Activated naive CD8-positive, alpha-beta T cell (primary cell): Measurements from ENCODE around the gene ZC3HAV1L.
"Not testable (repeated sequence)": the region's sequence is repeated elsewhere in the genome, so short reads cannot be mapped to it uniquely, and the experiment has no call there.

Experiments used
- H3K27ac Mint-ChIP-seq: one replicate; pipeline ENCODE4 v1.8.0; 2021; ENCODE audit warnings: mixed read lengths
- H3K27me3 Mint-ChIP-seq: one replicate; pipeline ENCODE4 v1.8.0; 2021; ENCODE audit warnings: mixed read lengths
- H3K36me3 Mint-ChIP-seq: one replicate; pipeline ENCODE4 v1.8.0; 2021; ENCODE audit warnings: mixed read lengths
- H3K4me1 Mint-ChIP-seq: one replicate; pipeline ENCODE4 v1.8.0; 2021; ENCODE audit warnings: low read depth, mixed read lengths
- H3K4me3 Mint-ChIP-seq: one replicate; pipeline ENCODE4 v1.8.0; 2021; ENCODE audit warnings: mild to moderate bottlenecking, mixed read lengths
- H3K9me3 Mint-ChIP-seq: one replicate; pipeline ENCODE4 v1.8.0; 2021; ENCODE audit warnings: low read depth, mixed read lengths

The ZC3HAV1L gene

DNA sequence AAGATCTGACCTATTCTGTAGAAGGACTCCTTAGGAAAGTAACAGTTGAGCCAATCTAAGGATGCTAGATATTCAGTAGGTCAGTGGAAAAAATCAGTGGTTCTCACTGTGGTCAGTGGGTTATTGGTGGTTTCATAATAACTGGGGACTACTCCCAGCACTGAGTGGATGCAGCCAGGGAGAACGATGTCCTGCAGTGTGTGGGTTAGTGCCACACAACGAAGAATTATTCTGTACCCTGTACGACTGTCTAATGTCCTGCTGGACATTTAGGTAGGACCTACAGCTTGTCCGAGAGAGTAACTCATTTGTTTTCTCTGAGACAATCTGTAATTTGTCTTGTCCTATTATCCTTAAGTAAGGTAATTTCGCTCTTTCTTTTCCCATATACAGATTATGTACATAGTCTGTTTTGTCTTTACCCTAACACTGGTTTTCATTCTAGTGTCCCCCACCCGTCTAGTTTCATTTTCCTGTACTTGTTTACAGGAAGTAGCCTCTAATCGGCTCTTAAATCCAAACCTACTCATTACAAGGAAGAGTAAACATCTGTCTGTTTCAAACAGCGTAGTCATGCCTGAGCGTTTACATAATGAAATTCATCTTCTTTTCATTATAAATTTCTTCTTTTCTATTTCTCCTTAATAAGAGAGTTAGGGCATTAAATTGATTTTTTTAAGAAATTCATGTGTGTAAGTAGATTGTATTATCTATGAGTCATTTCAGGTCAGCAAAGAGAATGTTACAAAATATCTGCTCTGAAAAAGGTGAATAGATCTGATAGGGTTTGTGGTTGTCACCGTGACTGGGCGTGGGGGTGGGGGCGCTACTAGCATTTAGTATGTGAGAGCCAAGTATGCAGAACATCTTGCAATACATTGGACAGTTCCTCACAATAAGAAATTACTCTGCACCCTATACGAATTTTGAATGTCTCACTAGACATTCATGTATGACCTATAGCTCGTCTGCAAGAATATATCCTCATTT lies 8.3 kb upstream of the ZC3HAV1L start:
- Mint-ChIP-seq H3K27me3 (no peaks in the 10 kb centered on the region), H3K27ac (peak overlapping the region; percentile 77), H3K4me1 (peaks cover 62% of the 10 kb centered on the region), H3K36me3 (peaks cover 28% of the 10 kb centered on the region), H3K4me3 (peak overlapping the region; percentile 57), H3K9me3 (no peaks in the 10 kb centered on the region)

DNA sequence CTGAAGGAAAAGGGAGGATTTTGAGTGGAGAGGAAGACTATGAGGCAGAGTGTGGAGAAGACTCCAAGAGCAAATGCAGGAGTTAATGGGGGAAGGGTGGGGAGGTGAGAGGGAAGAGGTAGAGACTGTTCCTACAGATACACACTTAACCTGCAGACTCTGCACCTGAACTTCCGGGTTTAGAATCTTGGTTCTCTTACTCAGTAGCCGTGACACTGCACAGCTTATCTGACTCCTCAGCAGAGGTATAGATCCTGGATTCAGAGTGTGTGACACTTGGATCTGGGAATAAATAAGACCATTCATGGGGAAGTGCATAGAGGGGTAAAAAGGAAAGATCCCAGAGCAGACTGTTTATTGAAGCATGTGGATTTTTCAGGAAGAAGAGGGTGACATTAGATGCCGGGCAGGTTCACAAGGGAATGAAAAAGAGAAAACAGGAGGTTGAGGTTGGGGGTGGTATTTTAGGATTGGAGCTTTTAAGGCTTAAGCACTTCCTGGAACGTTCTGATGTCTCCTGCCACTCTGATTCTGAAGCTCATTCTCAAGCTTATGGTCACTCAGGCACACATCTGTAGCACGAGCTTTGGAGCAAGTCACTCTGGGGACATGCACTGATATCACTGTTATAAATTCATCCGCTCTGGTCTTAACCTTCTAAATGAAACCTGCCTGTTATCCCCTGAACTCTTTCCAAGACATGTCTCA lies 5.7 kb upstream of the ZC3HAV1L start:
- no peaks in the 10 kb centered on the region for H3K9me3 Mint-ChIP-seq
- no peak overlapping the region for H3K4me3 Mint-ChIP-seq
- H3K4me1 Mint-ChIP-seq: peaks cover 50% of the 10 kb centered on the region
- H3K27me3 Mint-ChIP-seq: no peaks in the 10 kb centered on the region
- peak overlapping the region; percentile 30 for H3K27ac Mint-ChIP-seq
- peaks cover 21% of the 10 kb centered on the region for H3K36me3 Mint-ChIP-seq

GRCh38 chr7:139038691-139039090 lies 2.8 kb upstream of the ZC3HAV1L start:
- Mint-ChIP-seq H3K27me3 (no peaks in the 10 kb centered on the region), H3K4me3 (no peak overlapping the region), H3K4me1 (peaks cover 31% of the 10 kb centered on the region), H3K27ac (no peak overlapping the region), H3K36me3 (peaks cover 5% of the 10 kb centered on the region), H3K9me3 (no peaks in the 10 kb centered on the region)

DNA sequence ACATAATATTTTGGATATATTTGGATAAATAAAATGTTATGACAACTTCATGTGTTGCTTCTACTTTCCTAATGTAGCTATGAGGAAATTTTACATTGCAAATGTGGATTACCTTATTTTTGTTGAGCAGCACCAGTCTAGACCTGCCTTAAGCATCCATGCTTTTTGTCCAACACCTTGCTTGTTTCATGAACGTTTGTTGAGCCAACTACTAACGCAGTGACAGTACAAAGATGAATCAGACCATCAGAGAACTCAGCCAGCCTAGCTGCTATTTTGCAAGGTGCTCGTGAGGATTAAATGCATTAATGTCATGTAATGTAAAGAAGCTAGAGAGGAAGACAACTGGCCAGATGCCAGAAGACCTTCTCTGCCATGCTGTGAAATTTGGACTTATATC lies 1.1 kb upstream of the ZC3HAV1L start:
- Mint-ChIP-seq H3K27ac (no peak overlapping the region), H3K4me3 (peak overlapping the region; percentile 64), H3K27me3 (no peaks in the 10 kb centered on the region), H3K4me1 (peaks cover 23% of the 10 kb centered on the region), H3K36me3 (no peaks in the 10 kb centered on the region), H3K9me3 (no peaks in the 10 kb centered on the region)

GRCh38 chr7:139034855-139035585 lies 822 bp downstream of the ZC3HAV1L start:
- peak overlapping the region; percentile 84 for H3K4me3 Mint-ChIP-seq
- no peaks in the 10 kb centered on the region for H3K27me3 Mint-ChIP-seq
- H3K4me1 Mint-ChIP-seq: peaks cover 14% of the 10 kb centered on the region
- no peaks in the 10 kb centered on the region for H3K36me3 Mint-ChIP-seq
- H3K9me3 Mint-ChIP-seq: no peaks in the 10 kb centered on the region
- peak overlapping the region; percentile 81 for H3K27ac Mint-ChIP-seq

DNA sequence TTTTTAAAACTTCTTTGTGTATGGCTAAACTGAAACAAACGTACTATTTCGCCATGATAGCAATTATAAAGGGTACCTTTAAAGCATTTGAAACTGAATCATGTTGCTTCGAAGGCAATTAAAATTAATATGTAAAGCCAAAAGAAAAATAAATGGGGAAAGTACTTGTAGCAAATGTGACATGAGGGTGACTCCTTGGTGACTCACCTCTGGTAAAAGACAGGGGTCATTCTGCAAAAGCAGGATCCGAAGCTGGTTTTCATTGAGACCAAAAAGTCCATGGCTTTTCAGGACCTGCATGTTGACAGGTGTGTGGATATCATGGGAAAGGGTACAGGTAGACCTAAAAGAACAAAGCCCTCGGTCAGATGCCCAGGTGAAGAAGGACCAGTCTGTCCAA lies 1.5 kb downstream of the ZC3HAV1L start:
- H3K36me3 Mint-ChIP-seq: peaks cover 3% of the 10 kb centered on the region
- H3K27me3 Mint-ChIP-seq: no peaks in the 10 kb centered on the region
- peaks cover 14% of the 10 kb centered on the region for H3K4me1 Mint-ChIP-seq
- H3K9me3 Mint-ChIP-seq: no peaks in the 10 kb centered on the region
- no peak overlapping the region for H3K27ac Mint-ChIP-seq
- H3K4me3 Mint-ChIP-seq: peak overlapping the region; percentile 84

- Mint-ChIP-seq H3K27ac (no peak overlapping the region), H3K9me3 (no peaks in the 10 kb centered on the region), H3K36me3 (peaks cover 5% of the 10 kb centered on the region), H3K27me3 (no peaks in the 10 kb centered on the region), H3K4me1 (peaks cover 14% of the 10 kb centered on the region), H3K4me3 (peak overlapping the region; percentile 84)
Observed at GRCh38 chr7:139033346-139034114, 2.3 kb downstream of the ZC3HAV1L start.

GRCh38 chr7:139032473-139032872 lies 3.4 kb downstream of the ZC3HAV1L start:
- H3K27ac Mint-ChIP-seq: no peak overlapping the region
- H3K4me3 Mint-ChIP-seq: no peak overlapping the region
- peaks cover 8% of the 10 kb centered on the region for H3K36me3 Mint-ChIP-seq
- H3K9me3 Mint-ChIP-seq: no peaks in the 10 kb centered on the region
- no peaks in the 10 kb centered on the region for H3K27me3 Mint-ChIP-seq
- H3K4me1 Mint-ChIP-seq: peaks cover 13% of the 10 kb centered on the region

DNA sequence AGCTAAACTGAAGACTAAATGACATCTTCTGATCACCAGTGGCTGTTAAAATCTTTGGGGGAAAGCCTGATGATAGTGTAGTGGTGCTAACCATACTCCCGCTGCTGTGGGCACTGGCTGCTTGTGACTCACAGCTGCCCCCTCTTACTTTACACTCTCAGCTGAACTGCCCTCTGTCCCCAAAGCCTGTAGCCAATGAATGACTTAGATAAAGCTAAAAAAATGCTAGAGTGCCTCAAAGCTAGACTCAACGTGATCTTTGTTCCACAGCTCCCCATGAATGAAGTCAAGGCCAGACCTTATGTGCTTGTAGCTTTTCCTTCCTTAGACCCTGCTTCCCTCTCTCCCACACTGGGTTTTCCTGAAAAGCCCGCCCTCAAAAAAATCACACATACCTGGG lies 6.5 kb downstream of the ZC3HAV1L start:
- Mint-ChIP-seq H3K27me3 (no peaks in the 10 kb centered on the region), H3K9me3 (no peaks in the 10 kb centered on the region), H3K27ac (no peak overlapping the region), H3K4me1 (peaks cover 4% of the 10 kb centered on the region), H3K36me3 (peaks cover 15% of the 10 kb centered on the region), H3K4me3 (no peak overlapping the region)

GRCh38 chr7:139026551-139026950 lies 9.3 kb downstream of the ZC3HAV1L start:
- H3K36me3 Mint-ChIP-seq: peaks cover 17% of the 10 kb centered on the region
- no peaks in the 10 kb centered on the region for H3K27me3 Mint-ChIP-seq
- H3K4me1 Mint-ChIP-seq: no peaks in the 10 kb centered on the region
- no peak overlapping the region for H3K4me3 Mint-ChIP-seq
- H3K27ac Mint-ChIP-seq: no peak overlapping the region
- H3K9me3 Mint-ChIP-seq: no peaks in the 10 kb centered on the region

- not testable (repeated sequence) for H3K4me3 Mint-ChIP-seq, H3K9me3 Mint-ChIP-seq, H3K4me1 Mint-ChIP-seq, H3K27me3 Mint-ChIP-seq, H3K27ac Mint-ChIP-seq
- peaks cover 17% of the 10 kb centered on the region for H3K36me3 Mint-ChIP-seq
Observed at GRCh38 chr7:139025861-139026260, 10.0 kb downstream of the ZC3HAV1L start.

- no peaks in the 10 kb centered on the region for H3K27me3 Mint-ChIP-seq
- no peaks in the 10 kb centered on the region for H3K9me3 Mint-ChIP-seq
- H3K36me3 Mint-ChIP-seq: peaks cover 9% of the 10 kb centered on the region
- H3K27ac Mint-ChIP-seq: no peak overlapping the region
- no peak overlapping the region for H3K4me3 Mint-ChIP-seq
- H3K4me1 Mint-ChIP-seq: no peaks in the 10 kb centered on the region
Observed at GRCh38 chr7:139023076-139023475, 12.8 kb downstream of the ZC3HAV1L start.

GRCh38 chr7:139022286-139022685 lies 13.6 kb downstream of the ZC3HAV1L start:
- Mint-ChIP-seq H3K4me3 (no peak overlapping the region), H3K4me1 (no peaks in the 10 kb centered on the region), H3K9me3 (no peaks in the 10 kb centered on the region), H3K36me3 (peaks cover 9% of the 10 kb centered on the region), H3K27me3 (no peaks in the 10 kb centered on the region), H3K27ac (no peak overlapping the region)

DNA sequence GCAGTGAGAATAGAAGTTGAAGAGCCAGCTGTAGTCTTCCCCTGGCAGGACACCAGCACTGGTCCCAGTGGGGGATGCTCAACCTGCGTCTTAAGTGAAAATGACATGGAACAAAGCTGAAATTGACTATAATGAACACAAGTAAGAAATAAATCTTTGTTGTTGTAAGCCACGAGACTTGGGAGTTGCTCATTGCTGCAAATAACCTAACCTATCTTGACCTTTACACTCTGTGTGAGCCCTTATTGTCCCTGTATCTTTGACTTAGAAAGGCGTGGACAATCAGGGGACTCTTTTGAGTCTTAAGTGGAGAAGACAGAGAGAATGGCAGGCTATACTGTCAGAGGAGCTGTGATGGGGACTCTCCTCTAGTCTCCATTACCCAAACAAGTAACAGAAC lies 16.9 kb downstream of the ZC3HAV1L start:
- Mint-ChIP-seq H3K27ac (no peak overlapping the region), H3K9me3 (no peaks in the 10 kb centered on the region), H3K4me3 (no peak overlapping the region), H3K27me3 (peaks cover 3% of the 10 kb centered on the region), H3K36me3 (peaks cover 2% of the 10 kb centered on the region), H3K4me1 (no peaks in the 10 kb centered on the region)
